GM10266 (cell line): ENCODE data around the gene PAPPA.

Experiments
- DNase-seq: peaks from one replicate; pipeline ENCODE4 v3.0.0; 2012; ENCODE audit errors: extremely low spot score
- TF ChIP-seq, protein P1 (sequence below): IDR thresholded peaks from 2 replicates; pipeline ENCODE4 v1.5.1; 2012; ENCODE audit warnings: mild to moderate bottlenecking, low read depth; ENCODE audit not compliant: control insufficient read depth, insufficient read depth; ENCODE audit errors: missing control alignments

Gene PAPPA

DNA sequence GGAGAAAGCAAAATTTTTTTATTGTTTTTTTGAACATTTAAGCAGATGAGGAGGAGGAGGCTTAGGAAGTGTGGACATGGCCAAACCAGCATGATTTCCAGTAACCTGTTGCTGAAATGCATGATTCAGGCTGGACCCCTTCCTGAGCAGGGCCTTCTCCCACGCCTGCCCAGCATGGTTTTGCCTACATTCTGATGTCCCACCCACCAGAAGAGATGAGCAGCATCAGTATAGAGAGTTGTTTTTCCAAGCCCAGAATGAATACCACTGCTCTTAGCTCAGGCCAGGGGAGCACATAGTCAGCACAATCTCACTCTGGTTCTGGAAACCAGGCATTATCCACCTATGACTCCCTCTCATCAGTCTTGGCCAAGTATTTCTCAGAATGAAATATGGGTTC lies 90.1 kb downstream of the PAPPA start:
- TF ChIP-seq, protein P1, sequence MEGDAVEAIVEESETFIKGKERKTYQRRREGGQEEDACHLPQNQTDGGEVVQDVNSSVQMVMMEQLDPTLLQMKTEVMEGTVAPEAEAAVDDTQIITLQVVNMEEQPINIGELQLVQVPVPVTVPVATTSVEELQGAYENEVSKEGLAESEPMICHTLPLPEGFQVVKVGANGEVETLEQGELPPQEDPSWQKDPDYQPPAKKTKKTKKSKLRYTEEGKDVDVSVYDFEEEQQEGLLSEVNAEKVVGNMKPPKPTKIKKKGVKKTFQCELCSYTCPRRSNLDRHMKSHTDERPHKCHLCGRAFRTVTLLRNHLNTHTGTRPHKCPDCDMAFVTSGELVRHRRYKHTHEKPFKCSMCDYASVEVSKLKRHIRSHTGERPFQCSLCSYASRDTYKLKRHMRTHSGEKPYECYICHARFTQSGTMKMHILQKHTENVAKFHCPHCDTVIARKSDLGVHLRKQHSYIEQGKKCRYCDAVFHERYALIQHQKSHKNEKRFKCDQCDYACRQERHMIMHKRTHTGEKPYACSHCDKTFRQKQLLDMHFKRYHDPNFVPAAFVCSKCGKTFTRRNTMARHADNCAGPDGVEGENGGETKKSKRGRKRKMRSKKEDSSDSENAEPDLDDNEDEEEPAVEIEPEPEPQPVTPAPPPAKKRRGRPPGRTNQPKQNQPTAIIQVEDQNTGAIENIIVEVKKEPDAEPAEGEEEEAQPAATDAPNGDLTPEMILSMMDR = no peak

DNA sequence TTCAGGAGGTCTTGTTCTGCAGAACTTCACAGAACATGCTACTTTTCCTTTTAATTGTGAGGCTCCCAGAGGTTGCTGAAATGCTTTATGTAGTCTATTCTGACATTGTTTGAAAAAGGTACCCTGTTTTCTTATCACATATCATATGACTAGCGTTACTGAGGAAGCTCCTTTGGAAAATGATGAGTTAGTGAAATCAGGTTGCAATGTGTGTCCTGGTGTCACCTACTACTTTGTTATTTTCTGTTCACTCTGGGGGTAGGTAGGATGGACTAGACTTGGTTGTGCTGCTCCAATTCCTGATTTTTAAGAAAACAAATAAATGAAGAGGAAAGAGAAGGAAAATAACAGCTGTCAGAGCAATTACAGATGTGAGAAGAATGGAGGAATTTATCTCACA lies 93.7 kb downstream of the PAPPA start:
- TF ChIP-seq, protein P1 = no peak
- DNase-seq = no peak

More for the DNA sequence above, 90.1 kb downstream of the PAPPA start:
- DNase-seq = no peak

DNA sequence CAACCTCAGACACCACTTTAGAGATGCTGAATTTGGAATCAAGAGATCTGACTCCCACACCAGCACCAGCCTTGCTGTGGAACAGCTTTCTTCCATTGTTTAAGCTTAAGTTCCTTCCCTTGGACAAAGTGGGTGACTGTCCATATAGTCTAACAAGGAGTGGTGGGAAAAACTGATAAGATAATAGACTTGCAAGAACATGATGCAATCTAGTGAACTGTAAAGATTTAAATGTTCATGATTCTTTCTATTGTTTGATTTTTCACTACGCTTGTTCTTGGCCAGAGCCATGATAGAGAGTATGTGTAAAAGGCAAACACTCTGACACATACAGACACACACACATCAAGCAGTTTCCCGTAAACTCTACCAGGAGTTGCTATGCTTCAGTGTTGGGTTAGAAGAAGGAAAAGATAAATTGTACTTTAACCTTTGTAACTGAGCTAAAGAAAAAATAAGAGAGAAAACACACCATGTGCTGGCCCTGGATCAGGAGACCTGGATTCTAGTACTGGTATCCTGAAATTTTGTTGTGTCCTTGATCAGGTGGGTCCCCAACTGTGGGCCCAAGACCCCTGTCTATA lies 94.3 kb downstream of the PAPPA start:
- TF ChIP-seq, protein P1 = no peak
- no peak for DNase-seq

GRCh38 chr9:116250891-116251290 lies 97.3 kb downstream of the PAPPA start:
- no peak for DNase-seq
- TF ChIP-seq, protein P1 = no peak

GRCh38 chr9:116251366-116251765 lies 97.8 kb downstream of the PAPPA start:
- TF ChIP-seq, protein P1 = no peak
- DNase-seq = no peak

DNA sequence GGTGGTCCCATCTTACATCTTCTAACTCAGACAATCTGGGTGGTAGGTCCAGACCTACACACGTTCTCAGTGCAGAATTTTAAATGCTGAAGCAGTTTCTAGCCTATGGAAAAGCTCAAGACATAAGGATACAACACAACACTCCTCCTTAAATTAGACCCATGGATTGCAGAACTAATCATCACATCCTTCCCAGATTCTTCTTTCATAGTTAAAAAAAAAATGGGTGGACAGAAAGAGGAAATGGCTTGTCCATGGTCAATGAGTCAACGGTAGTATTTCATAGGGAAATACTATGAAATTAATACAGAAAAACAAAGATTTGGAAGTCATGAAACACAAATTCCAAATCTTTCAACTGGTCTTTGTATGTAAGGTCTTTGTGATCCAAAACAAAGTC lies 106.9 kb downstream of the PAPPA start:
- no peak for DNase-seq
- TF ChIP-seq, protein P1 = no peak

GRCh38 chr9:116262448-116262847 lies 108.9 kb downstream of the PAPPA start:
- TF ChIP-seq, protein P1 = no peak
- DNase-seq = no peak
